ENCODE measurements around the gene DGKI.
A peak's percentile ranks its signal among the peaks of the same experiment; 100 is the strongest.
"Not testable (repeated sequence)": the region's sequence is repeated elsewhere in the genome, so short reads cannot be mapped to it uniquely, and the experiment has no call there.

Gene DGKI

DNA sequence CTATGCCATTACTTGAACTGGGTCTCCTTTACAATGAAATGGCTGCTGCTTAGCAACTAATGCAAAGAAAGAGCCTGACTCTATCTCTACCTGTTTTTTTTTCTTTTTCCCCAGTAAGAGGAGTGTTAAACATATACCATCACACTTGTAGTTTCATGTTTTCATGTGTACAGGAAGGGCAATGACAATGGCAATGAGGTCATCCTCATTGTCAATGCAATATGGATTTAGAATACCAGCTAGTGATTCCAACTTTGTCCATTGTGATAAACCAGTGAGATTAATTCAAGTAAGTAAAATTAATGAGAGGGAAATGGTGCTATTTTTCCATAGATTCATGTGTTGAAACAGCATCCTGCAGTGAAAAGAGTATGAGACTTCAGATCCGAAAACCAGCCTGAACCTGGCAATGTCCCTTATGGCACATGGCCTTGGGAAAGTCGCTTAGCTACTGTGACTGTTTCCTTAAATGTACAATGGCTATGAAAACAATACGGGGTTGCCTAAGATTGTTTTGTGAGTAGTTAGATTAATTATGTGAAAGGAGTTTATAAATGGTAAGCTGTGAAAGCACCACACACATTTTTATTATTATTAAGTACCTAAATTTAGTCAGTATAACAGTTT lies 11.2 kb downstream of the DGKI start:
- no peak for DNase-seq (ENCODE audit: low spot score)

DNA sequence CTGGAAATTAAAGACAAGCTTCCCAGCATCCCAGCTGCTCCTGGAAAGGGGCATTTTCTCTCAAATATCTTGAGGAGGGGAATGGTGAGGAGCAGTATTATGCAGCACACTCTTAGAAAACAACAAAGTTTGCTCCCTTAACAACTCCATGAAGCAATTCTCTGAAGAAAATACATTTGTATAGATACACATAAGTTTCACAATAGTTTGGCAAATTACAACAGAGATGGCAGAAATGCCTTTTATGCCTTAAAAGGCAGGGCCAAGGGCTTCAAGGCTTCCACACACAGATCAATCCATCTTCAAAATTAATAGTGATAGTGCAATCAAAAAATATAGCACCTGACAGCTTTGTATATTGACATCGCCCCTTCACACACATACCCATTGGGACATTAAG lies 12.2 kb downstream of the DGKI start:
- no peak for DNase-seq (ENCODE audit: low spot score)

DNA sequence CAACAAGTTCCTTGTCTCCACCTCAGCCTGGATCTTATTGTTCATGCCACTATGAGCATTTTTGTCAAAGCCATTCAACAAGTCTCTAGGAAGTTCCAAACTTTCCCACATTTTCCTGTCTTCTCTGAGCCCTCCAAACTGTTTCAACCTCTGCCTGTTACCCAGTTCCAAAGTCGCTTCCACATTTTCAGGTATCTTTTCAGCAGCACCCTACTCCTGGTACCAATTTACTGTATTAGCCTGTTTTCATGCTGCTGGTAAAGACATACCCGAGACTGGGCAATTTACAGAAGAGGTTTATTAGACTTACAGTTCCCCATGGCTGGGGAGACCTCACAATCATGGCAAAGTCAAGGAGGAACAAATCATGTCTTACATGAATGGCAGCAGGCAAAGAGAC lies 13.8 kb downstream of the DGKI start:
- not testable (repeated sequence) for DNase-seq (ENCODE audit: low spot score)

DNA sequence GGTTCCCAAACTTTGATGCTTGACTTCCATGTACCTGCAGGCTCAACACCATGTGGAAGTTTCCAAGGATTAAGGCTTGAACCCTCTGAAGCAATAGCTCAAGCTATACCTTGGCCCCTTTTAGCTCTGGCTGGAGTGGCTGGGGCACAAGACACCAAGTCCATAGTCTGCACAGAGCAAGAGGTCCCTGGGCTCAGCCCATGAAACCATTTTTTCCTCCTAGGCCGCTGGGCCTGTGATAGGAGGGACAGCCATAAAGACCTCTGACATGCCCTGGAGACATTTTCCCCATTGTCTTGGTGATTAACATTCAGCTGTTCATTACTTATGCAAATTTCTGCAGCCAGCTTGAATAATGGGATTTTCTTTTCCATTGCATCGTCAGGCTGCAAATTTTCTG lies 14.4 kb downstream of the DGKI start:
- no peak for DNase-seq (ENCODE audit: low spot score)

DNA sequence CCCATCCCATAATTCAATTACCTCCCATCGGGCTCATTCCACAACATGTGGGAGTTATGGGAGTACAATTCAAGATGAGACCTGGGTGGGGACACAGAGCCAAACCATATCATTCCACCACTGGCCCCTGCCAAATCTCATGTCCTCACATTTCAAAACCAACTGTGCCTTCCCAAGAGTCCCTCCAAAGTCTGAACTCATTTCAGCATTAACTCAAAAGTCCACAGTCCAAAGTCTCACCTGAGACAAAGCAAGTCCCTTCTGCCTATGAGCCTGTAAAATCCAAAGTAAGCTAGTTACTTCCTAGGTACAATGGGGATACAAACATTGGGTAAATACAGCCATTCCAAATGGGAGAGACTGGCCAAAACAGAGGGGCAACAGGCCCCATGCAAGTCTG lies 15.2 kb downstream of the DGKI start:
- not testable (repeated sequence) for DNase-seq (ENCODE audit: low spot score)

DNA sequence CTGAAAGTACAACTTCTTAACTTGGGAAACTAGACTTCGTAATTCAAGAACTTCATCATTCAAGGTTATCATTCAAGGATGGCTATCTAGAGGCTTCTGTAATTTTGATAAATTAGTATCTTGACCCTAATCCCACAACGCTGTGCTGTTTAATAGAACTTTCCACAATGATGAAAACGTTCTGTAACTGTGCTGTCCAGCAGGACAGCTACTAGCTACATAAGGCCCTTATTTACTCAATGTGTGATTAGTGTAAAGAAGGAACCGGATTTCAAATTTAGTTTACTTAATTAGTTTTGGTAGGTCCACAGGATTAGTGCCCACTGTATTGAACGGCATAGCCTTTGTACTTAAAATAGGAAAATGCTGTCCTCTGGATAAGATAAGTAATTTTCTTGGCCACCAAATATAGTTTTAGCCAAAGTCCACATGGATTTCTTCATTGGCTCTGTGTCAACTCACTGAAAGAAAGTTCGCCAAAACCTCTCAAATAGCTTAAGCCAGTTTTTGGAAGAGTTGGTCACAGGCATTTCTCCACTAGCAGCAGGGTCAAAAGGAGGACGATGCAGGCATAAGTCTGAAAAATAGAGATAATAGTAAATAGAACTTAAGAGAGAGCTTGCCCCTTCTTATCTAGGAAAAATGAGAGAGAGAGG lies 17.3 kb downstream of the DGKI start:
- DNase-seq (ENCODE audit: low spot score): no peak

DNA sequence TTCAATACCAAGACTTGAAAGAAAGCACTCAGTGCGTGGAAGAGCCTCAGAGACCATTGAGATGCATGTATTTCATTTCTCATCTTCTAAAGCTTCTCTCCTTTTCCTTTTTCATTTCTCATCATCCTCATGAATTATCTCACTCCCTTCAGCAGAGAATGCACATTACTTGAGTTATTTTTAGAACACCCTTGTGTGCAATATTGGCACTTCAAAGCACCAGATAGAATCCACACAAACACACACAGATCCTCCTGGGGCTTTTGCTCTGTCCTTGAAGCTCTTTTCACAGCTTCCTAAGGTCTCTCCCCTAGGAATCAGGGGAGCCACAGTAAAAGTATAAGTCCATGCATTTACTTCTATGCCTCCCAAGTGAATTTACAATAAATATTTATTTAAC lies 18.3 kb downstream of the DGKI start:
- DNase-seq (ENCODE audit: low spot score): no peak

DNA sequence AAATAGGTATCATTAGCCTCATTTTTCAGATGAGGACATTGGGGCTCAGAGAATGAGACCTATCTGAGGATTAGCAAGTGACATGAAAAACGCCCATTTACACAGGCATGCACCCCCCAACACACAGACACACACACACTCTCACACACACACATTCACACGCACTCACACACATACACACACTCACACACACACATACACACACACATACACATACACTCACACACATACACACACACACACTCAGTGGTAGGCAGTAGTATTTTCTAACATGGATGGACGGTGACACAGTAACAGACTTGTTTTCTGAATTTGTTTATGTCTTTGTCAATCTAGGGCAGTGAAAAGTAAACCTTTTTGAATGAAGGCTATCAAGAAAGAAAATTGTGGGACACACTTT lies 21.3 kb downstream of the DGKI start:
- DNase-seq (ENCODE audit: low spot score): no peak

DNA sequence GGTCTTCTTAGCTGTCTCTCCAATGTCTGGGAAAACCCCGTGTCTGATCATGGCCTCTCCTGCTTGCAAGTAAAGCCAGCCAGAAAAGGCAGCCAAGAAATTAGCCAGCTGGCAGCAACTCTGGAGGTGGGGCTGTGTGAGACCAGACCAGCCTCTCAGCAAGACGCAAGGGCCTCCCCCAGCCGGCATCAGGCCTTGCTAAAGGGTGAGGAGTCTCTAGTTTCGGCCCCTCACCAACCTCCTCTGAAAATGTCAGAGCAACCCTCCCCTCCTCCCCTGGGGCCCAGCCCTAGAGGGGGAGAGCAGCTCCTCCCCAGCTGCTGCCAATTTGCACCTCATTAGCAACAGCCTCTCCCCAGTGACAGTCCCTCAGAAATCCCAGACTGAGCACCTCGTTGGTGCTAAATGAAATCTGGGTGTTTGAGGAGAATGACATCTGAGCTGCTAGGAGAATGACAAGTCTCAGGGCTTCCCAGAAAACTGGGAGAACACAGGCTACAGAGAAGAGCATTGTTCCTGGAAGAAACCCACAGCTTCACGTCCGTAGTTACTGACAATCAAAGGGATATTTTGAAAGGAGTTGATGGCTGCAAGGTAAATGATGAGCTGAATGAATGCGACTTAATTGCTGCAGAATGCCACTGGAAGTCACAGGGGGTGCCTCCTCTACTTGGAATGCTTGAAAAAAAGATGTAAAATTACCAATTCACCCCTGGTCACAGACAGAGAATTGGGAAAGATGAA lies 25.9 kb downstream of the DGKI start:
- DNase-seq (ENCODE audit: low spot score): no peak

DNA sequence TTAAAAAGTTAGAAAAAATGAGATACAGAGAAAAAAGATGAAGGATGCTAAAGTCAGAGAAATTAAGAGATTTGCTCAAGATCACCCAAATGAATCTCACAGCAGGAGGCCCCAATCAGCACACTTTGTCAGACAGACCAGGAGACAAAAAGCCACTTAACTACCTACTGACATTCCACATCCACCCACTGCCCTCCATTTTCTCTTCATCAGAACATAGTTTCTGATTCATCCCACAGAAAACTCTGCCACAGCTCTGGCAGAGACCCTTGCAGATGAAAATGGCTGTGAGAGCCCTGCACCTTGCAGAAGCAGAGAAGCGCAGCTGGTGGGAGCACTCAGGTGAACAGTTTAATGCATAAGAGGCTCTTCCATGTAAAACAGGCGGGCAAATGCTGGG lies 26.6 kb downstream of the DGKI start:
- DNase-seq (ENCODE audit: low spot score): no peak

DNA sequence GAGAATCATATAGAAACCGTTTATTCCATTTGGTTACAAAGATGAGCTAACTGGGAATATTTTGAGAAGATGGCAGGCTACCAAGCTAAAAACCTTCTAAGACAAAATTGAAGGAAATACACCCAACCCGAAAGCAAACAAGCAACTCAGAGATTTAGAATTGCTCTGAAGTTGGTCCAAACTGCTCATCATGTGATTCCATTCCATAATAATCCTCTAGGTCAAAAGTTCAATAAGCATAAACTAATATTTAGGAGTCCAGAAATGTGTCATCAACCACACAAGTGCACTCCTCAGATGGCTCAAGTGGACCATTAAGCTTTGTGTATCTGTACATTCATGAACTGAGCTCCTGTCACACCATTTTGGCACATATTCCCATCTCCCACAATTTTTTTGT lies 28.7 kb downstream of the DGKI start:
- DNase-seq (ENCODE audit: low spot score): no peak

DNA sequence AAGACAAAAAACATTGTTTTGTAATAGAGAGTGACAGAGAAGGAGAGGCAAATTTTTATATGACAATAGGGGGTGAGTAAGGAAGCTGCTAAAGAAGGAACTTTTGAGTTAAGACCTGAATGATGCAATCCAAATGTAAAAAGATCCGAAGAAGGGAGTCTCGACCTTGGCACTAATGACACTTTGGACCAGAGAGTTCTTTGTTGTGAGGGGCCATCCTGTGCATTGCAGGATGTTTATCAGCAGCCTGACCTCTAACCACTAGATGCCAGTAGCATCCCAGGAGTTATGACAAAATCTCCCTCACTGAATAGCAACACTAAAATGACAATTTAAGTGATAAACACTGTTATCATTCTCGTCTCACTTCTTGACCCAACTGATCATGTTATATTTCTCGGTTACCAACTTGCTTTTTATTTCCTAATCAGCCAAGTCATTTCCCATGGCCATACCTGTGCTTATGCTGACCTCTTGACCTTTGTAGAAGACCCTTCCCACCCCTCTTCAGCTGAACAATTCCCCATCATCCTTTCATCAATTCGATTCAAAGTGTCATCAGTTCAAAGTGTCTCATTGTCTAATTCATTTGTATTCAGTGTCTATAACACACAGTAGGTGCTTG lies 30.0 kb downstream of the DGKI start:
- DNase-seq (ENCODE audit: low spot score): peak; percentile 7

DNA sequence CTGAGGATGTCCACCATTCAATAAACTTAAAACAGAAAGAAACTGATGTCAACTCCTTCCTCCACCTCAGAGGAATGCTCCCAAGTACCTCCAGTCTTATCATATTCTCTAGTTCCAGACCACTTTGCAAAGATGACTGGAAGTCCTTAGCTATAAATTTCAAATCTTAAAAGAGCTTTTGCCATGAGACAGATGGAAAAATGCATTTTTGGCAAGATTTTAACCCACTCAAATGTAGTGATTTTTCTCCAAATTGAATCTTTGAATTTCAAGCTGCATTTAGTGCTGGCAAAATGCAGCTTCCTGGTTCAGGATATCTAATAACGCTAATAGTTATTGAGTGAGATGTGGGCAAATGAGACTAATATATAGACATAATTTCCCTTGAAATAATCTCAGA lies 33.2 kb downstream of the DGKI start:
- DNase-seq (ENCODE audit: low spot score): no peak

DNA sequence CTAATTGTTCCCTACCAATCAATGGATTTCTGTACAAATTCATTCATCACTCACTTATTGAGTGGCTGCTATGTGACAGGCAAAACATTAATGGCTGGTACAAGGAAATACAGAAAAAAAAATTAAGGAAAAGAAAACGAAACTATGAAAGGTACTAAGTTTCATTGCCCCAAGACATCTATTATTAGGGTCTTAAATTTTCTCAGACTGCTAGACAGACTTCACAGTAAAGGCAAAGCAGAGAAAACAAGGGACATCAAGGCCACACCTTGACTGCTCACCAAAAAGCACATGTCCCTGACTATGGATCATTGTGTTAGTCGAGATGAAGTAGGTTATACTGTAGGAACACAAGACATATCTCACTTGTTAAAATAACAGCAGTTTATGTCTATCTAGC lies 36.5 kb downstream of the DGKI start:
- no peak for DNase-seq (ENCODE audit: low spot score)

DNA sequence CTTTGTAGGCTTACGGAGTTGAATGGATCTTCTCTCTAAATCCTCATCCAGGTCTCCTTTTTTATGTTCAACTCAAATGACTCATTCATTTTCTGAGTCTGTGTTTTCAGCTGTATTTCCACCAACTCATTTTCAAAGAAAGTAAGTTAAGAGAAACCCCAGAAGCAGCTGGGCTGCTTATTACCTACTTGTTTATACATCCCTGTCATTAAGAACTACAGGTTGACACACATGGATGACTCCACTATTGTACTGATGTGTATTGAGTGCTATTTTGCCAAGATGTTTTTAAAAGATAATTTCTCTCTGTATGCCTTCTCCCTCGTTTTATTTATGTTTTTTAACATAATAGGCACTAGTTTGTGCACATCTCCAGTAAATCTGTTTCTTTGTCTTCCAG lies 41.9 kb downstream of the DGKI start:
- DNase-seq (ENCODE audit: low spot score): no peak

DNA sequence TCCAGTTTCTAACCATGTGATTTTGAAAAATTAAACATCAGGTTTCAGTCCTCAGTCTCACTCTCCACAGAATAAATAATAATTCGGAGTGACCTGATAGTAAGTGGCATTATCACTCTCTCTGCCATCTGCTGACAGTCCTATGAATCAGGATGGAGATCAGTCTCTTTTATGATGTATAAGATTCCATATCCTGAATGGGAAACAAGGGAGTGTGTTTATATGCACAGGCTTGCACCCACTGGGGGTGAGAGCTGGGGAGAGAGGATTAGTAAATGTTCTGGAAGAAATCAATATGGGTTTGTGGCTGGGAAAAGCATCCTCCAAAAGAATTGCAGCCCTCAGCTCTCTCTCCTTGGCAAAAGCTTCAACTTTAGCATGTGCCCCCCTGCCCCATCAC lies 45.3 kb downstream of the DGKI start:
- DNase-seq (ENCODE audit: low spot score): no peak

DNA sequence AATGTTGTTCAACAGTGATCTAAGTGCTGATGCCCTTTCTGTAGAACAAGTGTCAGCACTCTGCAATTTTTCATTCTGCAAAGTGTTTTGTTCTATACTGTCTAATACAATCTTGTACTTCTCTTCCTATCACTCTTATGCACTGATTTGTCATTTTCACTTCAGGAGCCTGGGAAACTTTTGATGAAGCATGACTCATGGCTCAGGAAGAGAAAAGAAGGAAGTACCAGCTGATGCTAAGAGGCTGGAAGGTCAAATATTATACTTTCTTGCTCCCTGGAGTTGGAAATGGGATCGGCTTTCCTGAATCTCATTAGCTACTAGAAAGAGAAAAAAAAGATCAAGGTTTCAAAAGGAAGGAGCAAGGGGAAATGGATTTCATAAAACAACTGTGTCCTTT lies 45.8 kb downstream of the DGKI start:
- no peak for DNase-seq (ENCODE audit: low spot score)

DNA sequence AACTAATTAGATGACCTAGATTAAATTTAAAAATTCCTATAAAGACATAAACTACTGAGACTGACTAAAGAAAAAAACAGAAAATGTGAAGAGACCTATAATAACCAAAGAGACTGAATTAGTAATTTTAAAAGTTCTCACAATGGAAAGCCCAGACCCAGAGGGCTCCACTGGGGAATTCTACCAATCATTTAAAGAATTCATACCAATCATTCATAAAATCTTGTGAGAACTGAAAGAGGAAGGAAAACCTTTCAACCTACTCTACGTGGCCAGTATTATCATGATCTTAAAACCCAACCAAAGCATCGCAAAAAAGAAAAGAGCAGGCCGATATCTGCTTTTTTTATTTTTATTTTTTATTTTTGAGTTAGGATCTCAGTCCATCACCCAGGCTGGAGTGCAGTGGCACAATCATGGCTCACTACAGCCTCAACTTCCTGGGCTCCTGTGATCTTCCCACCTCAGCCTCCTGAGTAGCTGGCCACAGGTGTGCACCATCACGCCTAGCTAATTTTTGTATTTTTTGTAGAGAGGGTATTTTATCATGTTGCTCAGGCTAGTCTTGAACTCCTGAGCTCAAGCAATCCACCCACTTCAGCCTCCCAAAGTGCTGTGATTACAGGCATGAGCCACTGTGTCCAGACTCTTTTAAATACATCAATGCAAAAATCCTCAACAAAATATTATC lies 48.6 kb downstream of the DGKI start:
- DNase-seq (ENCODE audit: low spot score): no peak

DNA sequence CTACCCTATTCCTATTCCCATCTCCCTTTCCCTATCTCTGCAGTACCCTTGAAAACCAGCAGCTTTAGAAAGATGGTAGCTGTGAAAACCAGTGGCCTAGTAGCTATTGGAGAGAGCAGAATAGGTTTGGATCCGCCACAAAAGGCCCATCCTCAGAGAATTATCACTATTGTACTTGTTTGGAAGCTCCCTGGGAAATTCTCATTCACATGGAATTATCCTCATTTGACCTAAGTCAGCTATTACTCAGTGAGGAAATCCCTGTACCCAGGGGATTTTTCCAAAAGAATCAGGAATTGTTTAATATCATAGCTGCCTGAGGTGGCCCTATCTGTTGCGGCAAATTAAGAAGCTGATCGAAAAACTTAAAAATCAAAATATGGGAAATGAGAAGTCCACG lies 51.6 kb downstream of the DGKI start:
- no peak for DNase-seq (ENCODE audit: low spot score)

DNA sequence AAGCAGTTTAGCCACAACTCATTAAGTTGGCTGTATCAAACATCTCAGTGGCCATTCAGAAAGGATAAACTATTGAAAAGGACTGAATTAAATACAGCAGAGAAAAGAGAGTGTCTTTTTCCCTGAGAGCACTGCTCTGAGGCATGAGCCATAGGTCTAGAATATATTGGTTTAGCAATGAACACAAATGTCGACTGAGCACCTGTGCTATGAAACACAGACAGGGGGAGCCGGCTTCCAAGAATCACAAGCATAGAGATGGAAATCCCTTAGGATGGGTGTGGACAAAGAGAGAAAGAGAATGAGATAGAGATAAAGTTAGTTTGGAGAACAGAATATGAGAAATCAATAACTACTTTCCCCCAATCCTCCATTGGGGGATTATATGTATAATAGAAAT lies 54.8 kb downstream of the DGKI start:
- DNase-seq (ENCODE audit: low spot score): no peak

DNA sequence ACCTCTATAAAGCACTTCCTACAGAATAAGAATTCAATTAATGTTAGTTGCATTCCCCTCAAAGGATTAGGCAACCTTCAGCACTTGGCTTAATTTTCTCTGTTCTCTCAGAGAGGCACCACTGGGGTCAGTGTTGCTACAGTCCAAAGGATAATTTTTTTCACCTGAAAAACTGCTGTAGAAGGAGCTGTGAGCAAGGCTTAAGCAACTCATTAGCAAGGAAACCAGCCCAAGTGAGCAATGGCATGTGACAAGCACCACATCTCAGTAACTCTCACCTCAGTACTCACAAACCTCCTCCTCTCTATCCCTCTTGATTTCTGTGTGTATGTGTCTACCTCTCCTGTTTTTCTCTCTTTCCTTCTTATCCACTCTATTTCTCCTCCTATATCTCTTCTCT lies 55.9 kb downstream of the DGKI start:
- no peak for DNase-seq (ENCODE audit: low spot score)

DNA sequence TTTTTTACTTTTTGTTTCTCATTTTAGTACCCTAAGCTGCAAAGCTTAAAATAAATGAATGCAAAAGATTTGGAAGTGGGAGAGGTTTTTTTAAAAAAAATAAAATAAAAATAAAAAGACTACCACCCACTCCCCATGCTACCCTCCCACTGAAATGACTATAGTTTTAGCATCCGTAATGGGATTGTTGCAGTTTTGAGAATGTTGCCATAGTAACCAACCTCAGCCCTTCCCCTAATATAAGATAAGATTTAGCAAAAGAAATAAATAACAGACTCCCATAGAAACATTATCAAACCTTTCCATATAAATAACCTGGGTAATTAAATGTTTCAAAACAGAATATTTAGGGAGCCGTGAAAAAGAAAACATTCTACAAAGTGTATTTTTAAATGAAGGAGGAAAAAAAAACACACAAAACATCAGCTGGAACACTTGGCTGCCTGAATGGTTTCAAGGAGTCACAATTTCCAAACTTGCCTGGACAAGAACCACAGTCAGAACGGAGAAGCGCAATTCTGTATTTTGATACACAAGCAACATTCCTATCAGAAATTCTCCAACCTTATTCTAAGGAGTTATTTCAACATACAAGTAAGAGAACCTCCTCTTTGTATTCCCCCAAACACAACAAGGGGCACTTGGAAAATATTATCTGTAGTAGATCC lies 57.4 kb downstream of the DGKI start:
- DNase-seq (ENCODE audit: low spot score): no peak

All from NAMALWA (cell line).